ENCODE measurements around the gene FBXL7.

Gene FBXL7

GRCh38 chr5:15940905-15941304 is 440.9 kb downstream of the FBXL7 start:
- Histone ChIP-seq H3K4me1 (no peaks in the 10 kb centered on the region), H4K20me1 (no peaks in the 10 kb centered on the region), H3K9ac (no peak overlapping the region), H3K4me3 (no peak overlapping the region), H3K27me3 (no peaks in the 10 kb centered on the region), H3K27ac (no peak overlapping the region), H3K36me3 (no peaks in the 10 kb centered on the region), H3K4me2 (no peak overlapping the region), H3K9me3 (no peaks in the 10 kb centered on the region)
- no peak for TF ChIP-seq Cebpa-rat (IDR thresholded peaks at IDR 0.05)

GRCh38 chr5:15943487-15943886 is 443.5 kb downstream of the FBXL7 start:
- Histone ChIP-seq H3K27me3 (no peaks in the 10 kb centered on the region), H3K4me3 (no peak overlapping the region), H3K36me3 (no peaks in the 10 kb centered on the region), H3K4me2 (no peak overlapping the region), H3K9me3 (no peaks in the 10 kb centered on the region), H3K9ac (no peak overlapping the region), H3K27ac (no peak overlapping the region), H4K20me1 (no peaks in the 10 kb centered on the region), H3K4me1 (no peaks in the 10 kb centered on the region)
- TF ChIP-seq Cebpa-rat (IDR thresholded peaks at IDR 0.05) = no peak

GRCh38 chr5:15946026-15946425 is 446.0 kb downstream of the FBXL7 start:
- no peaks in the 10 kb centered on the region for H3K27me3 ChIP-seq
- peaks cover 5% of the 10 kb centered on the region; the same call in 1 of the 2 replicates for H3K9me3 ChIP-seq
- no peak overlapping the region for H3K4me2 ChIP-seq
- no peaks in the 10 kb centered on the region for H3K4me1 ChIP-seq
- no peak overlapping the region for H3K9ac ChIP-seq
- no peak overlapping the region for H3K4me3 ChIP-seq
- TF ChIP-seq Cebpa-rat (IDR thresholded peaks at IDR 0.05) = no peak
- no peak overlapping the region for H3K27ac ChIP-seq
- no peaks in the 10 kb centered on the region for H3K36me3 ChIP-seq
- no peaks in the 10 kb centered on the region for H4K20me1 ChIP-seq

DNA sequence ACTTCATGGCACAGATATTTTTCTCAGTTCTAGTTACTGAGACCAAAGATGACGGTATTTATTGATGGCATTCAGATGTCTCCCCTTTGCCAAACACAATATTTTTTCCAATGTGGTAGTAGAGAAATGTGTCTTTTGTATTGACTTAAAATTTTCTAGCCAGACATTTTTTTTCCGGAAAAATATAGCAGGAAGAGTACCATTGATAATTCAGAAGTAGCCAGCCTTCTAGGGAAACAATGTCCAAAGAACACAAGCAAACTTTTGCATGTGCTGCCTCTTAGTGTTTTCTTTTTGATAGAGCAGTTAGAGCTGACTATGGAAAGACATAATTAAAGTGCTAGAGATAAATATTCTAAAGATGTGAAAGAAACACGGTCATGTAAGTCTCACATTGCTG is 448.2 kb downstream of the FBXL7 start:
- no peaks in the 10 kb centered on the region for H4K20me1 ChIP-seq
- no peak overlapping the region for H3K27ac ChIP-seq
- no peaks in the 10 kb centered on the region for H3K36me3 ChIP-seq
- H3K9me3 ChIP-seq = peaks cover 5% of the 10 kb centered on the region; the same call in 1 of the 2 replicates
- no peak overlapping the region for H3K4me2 ChIP-seq
- H3K4me1 ChIP-seq = no peaks in the 10 kb centered on the region
- H3K9ac ChIP-seq = no peak overlapping the region
- no peaks in the 10 kb centered on the region for H3K27me3 ChIP-seq
- H3K4me3 ChIP-seq = no peak overlapping the region
- TF ChIP-seq Cebpa-rat (IDR thresholded peaks at IDR 0.05) = no peak

GRCh38 chr5:15951126-15951525 is 451.1 kb downstream of the FBXL7 start:
- H3K4me1 ChIP-seq = no peaks in the 10 kb centered on the region
- TF ChIP-seq Cebpa-rat (IDR thresholded peaks at IDR 0.05) = no peak
- H3K9ac ChIP-seq = no peak overlapping the region
- no peak overlapping the region for H3K4me3 ChIP-seq
- no peaks in the 10 kb centered on the region for H3K27me3 ChIP-seq
- H4K20me1 ChIP-seq = no peaks in the 10 kb centered on the region
- H3K36me3 ChIP-seq = no peaks in the 10 kb centered on the region
- no peak overlapping the region for H3K27ac ChIP-seq
- peaks cover 5% of the 10 kb centered on the region; the same call in 1 of the 2 replicates for H3K9me3 ChIP-seq
- H3K4me2 ChIP-seq = no peak overlapping the region

GRCh38 chr5:15951550-15951949 is 451.6 kb downstream of the FBXL7 start:
- Histone ChIP-seq H3K36me3 (no peaks in the 10 kb centered on the region), H3K27ac (no peak overlapping the region), H3K4me2 (no peak overlapping the region), H3K9me3 (peaks cover 5% of the 10 kb centered on the region; the same call in 1 of the 2 replicates), H3K9ac (no peak overlapping the region), H3K4me1 (no peaks in the 10 kb centered on the region), H3K4me3 (no peak overlapping the region), H4K20me1 (no peaks in the 10 kb centered on the region), H3K27me3 (no peaks in the 10 kb centered on the region)
- no peak for TF ChIP-seq Cebpa-rat (IDR thresholded peaks at IDR 0.05)

GRCh38 chr5:15956622-15957021 is 456.6 kb downstream of the FBXL7 start:
- no peaks in the 10 kb centered on the region for H3K36me3 ChIP-seq
- no peak for TF ChIP-seq Cebpa-rat (IDR thresholded peaks at IDR 0.05)
- no peaks in the 10 kb centered on the region for H3K4me1 ChIP-seq
- H3K9me3 ChIP-seq = no peaks in the 10 kb centered on the region
- no peak overlapping the region for H3K4me3 ChIP-seq
- H3K27me3 ChIP-seq = no peaks in the 10 kb centered on the region
- H3K9ac ChIP-seq = no peak overlapping the region
- no peak overlapping the region for H3K27ac ChIP-seq
- H3K4me2 ChIP-seq = no peak overlapping the region
- H4K20me1 ChIP-seq = no peaks in the 10 kb centered on the region

DNA sequence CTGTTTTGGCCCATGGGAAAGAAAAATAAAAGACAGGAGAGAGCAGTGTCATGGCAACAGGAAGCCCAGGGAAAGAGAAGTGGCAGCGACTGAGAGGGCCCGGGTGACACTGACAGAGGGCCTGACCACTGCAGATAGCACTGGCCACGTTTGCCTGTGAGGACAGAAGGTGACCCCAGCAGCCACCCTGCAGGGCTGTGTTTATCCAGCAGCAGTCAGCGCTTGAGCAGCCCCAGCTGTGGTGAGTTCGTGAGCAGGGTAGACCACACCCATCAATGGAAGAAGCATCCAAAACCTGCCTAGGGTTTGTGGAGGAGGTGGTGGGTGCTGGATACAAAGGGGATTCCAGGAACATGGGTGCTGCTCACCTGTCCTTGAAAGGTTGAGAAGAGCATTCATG is 457.1 kb downstream of the FBXL7 start:
- TF ChIP-seq Cebpa-rat (IDR thresholded peaks at IDR 0.05) = no peak
- Histone ChIP-seq H3K9ac (no peak overlapping the region), H3K4me2 (no peak overlapping the region), H3K4me1 (no peaks in the 10 kb centered on the region), H4K20me1 (no peaks in the 10 kb centered on the region), H3K4me3 (no peak overlapping the region), H3K27me3 (no peaks in the 10 kb centered on the region), H3K9me3 (no peaks in the 10 kb centered on the region), H3K27ac (no peak overlapping the region), H3K36me3 (no peaks in the 10 kb centered on the region)

GRCh38 chr5:15959370-15960164 is 459.6 kb downstream of the FBXL7 start:
- no peak overlapping the region for H3K9ac ChIP-seq
- no peaks in the 10 kb centered on the region for H4K20me1 ChIP-seq
- H3K36me3 ChIP-seq = no peaks in the 10 kb centered on the region
- no peak overlapping the region for H3K4me3 ChIP-seq
- H3K27me3 ChIP-seq = no peaks in the 10 kb centered on the region
- no peak for TF ChIP-seq Cebpa-rat (IDR thresholded peaks at IDR 0.05)
- no peak overlapping the region for H3K4me2 ChIP-seq
- no peak overlapping the region for H3K27ac ChIP-seq
- no peaks in the 10 kb centered on the region for H3K4me1 ChIP-seq
- H3K9me3 ChIP-seq = no peaks in the 10 kb centered on the region

DNA sequence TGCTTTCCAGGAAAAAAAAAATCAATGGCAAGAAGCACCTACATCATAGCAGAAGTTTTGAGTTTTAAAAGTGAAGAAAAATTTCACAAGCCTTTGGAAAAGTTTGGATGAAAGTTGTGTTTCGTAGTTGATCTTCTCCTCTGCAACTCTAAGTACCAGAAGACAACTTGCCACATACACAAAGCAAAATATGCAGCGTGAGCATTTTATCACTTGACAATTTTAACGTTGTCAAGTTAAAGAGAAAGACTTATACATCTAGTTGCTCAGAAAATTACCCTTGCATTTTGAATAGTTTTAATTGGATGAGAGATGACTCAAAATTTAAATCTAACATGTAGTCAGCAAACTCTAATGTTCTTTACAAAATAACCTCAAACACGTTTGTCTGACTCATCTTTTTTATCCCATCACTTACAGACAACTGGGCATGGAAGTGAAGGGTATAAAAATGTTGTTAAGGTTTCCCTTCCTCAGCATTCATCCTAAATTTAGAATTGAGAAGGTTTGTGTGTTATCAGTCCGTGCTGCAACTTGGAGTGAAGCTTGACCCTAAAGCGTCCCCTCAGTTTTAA is 466.2 kb downstream of the FBXL7 start:
- H3K36me3 ChIP-seq = no peaks in the 10 kb centered on the region
- H4K20me1 ChIP-seq = no peaks in the 10 kb centered on the region
- no peak for TF ChIP-seq Cebpa-rat (IDR thresholded peaks at IDR 0.05)
- H3K9me3 ChIP-seq = no peaks in the 10 kb centered on the region
- H3K27me3 ChIP-seq = no peaks in the 10 kb centered on the region
- no peak overlapping the region for H3K27ac ChIP-seq
- H3K4me1 ChIP-seq = no peaks in the 10 kb centered on the region
- no peak overlapping the region for H3K9ac ChIP-seq
- H3K4me3 ChIP-seq = no peak overlapping the region
- no peak overlapping the region for H3K4me2 ChIP-seq
